C1 segment of cervical spinal cord (tissue), 14 donors: ENCODE measurements around the gene NEURL1B.
"Not testable (repeated sequence)": the region's sequence is repeated elsewhere in the genome, so short reads cannot be mapped to it uniquely, and the experiment has no call there.

ENCODE experiments used
- DNase-seq, 14 donors: peaks; one replicate each; lab custom pipeline; 2025; lab: John Stamatoyannopoulos, UW

The NEURL1B gene

DNA sequence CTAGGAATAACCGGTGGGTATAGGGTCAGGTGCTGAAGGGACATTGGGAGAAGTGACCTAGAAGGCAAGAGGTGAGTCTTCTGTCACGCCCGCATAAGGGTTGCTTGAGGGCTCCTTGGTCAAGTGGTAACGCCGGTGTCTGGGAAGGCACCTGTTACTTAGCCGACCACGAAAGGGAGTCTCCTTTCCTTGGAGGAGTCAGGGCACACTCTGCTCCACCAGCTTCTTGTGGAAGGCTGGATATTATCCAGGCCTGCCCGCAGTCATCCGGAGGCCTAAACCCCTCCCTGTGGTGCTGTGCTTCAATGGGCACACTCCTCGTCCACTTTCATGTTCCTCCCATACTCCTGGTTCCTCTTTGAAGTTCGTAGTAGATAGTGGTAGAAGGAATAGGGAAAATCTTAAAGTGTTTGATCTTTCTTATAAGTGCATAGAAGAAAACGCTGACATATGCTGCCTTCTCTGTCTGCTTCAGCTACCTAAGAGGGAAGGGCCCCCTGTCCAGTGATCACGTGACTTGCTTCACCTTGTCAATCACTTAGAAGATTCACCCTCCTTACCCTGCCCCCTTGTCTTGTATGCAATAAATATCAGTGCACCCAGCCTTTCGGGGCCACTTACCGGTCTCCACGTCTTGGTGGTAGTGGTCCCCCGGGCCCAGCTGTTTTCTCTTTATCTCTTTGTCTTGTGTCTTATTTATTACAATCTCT lies 16.6 kb downstream of the NEURL1B start:
- not testable (repeated sequence) for DNase-seq

DNA sequence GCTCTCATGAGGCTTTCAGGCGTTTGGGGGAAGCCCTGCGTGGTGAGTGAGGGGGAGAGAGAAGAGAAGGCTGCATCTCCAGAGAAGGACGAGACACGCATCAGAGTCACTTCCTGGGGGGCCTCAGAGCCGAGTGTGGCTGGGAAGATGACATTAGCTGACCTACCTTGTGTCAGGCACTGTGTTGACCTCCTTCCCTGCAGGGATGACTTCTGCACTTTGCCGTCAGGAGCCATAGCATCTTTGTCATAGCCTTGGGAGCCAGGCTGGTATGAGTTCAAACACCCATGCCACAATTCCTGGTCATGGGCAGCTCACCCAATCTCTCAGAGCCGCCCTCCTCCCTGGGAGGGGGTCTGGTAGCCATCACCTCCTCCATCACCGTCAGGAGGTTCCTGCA lies 17.3 kb downstream of the NEURL1B start:
- no peak for DNase-seq

DNA sequence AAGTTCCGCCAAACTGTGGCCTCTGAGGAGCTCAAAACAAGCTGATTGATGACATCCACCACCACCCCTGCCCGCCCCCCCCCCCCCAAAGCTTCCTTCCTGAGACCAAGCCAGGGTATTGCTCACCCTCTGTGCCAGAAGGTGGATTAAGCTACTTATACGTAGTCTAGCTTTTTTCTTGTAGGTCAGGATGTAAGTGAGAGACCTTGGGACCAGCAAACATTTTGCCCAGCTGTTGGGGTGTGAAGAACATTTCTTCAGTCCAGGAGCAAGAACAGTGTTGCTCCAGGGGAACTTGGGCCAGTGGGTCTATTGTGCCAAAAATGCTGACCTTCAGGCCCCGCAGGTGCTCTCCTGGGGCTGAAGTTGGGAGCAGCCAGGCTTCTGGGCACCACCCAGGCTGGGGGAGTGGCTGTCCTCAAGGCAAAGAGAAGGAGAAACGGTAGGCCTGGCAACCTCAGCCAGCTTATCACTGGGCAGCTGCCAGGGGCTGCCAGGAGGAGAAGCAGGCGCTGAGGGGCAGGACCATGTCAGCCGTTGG lies 18.0 kb downstream of the NEURL1B start:
- DNase-seq: no peak

DNA sequence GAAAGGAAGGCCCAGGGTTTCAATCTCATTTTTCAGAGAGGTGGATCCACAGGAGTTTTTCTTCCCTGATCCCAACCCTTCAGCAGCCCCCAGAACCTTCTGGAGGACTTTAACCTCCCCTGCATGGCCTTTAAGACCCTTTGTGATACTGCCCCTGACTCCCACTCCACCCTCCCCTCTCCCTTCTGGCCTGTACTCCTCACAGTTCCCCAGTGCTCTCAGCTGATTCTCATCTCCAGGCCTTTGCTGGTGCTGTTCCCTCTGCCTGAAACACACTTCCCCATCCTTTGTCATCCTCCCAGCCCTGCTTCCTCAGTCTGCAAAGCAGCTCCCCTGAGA lies 18.5 kb downstream of the NEURL1B start:
- no peak for DNase-seq

DNA sequence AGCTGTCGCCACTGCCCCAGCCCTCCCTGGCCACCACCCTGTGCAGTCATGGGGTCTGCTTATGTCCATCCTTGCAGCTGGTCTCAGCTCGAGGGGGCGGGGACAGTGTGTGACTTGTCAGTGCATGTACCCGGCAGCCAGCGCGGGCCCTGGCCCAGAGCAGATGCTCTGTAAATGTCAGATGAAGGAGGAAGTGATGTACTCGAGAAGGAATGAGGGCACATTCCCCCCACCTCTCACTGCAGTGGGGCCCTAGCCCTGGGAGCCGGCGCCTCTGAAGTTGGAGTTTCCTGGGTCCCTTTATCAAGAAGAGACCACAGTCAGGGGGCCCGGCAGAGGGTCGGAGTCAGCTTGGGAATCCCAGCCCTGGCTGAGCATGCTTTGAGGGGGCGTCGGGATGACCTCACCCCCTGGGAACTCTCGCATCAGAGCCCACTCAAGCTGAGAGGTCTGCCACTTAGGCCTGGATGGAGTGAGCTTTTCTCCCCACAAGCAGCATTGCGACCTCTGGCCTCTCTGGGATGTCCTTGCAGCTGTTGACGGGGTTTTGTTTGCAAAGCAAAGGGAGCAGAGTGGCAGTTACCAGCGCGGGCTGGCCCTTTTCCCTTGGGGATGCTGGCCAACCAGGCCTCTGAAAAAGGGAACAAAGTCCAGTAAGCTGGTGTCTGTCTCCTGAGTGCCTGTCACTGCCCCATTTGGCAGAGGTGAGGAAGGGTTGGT lies 19.0 kb downstream of the NEURL1B start:
- DNase-seq: peak in 11 of 14 donors; percentile 25 to 79 (median 62)

DNA sequence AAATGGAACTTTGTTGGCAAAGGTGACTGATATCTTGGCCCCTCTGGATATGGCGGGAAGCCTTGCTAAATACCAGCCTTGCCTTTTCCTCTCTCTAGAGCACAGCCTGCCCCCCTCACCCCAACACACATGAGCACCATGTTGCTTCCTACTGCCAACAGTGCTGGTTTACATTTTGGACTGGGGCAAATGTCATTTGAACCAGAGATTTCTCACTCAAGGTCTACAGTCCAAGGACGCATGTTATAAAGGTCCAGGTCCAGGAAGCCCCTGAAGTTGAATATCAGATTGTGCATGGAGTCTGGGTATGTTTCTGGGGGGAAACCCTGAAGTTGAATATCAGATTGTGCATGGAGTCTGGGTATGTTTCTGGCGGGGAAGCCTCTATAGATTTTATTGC lies 19.9 kb downstream of the NEURL1B start:
- no peak for DNase-seq

DNA sequence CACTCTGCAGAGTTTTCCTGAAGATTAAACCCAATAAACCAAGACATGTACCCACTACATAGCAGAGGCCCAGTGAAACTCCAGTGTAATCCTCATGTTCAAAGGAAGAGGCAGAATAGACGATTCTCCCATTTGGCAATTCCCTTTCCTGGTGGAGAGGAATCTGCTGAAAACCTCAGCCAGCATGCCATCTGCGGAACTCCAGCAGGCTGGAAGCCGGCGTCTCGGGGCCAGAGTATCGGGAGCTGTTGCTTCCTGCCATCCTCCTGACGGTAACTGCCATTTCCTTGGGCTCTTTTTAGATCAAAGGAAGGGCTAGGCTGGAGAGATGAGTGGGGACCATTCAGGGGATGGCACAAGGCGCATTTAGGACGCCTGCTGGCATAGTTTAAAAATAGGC lies 20.5 kb downstream of the NEURL1B start:
- DNase-seq: no peak

DNA sequence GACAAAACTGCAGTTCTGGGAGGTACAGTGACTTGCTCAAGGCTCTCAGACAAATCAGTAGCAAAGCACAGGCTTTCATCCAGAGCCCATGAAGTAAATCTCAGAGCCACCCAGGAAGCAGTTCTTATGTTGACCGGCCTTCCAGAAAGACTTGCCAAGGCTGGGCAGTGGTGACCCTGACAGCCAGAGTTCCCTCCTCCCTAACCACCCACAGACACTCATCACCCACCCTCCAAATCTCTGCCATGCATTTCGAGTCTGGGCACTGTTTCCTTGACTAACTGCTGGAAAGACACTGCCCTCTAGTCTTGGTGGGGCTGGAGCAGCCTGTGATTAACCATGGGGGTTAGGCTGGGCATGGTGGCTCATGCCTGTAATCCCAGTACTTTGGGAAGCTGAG lies 21.5 kb downstream of the NEURL1B start:
- no peak for DNase-seq

DNA sequence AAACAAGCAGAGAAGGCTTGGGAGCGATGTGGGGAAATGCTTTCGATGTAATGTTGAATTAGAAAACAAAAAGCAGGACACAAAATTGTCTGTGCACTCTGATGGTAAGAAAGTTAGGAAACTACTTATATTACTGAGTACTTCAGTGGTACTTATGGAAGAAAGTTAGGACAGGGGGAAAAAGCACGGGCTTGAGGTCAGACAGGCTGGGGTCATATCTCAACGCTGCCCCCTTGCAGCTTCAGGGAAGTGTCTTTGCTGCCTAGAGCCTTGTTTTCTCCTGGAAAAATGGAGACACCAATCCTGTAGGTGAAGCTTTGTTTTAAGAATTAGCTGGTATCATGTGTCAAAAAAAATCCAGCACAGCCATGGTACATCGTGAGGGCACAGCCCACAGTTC lies 23.0 kb downstream of the NEURL1B start:
- no peak for DNase-seq

DNA sequence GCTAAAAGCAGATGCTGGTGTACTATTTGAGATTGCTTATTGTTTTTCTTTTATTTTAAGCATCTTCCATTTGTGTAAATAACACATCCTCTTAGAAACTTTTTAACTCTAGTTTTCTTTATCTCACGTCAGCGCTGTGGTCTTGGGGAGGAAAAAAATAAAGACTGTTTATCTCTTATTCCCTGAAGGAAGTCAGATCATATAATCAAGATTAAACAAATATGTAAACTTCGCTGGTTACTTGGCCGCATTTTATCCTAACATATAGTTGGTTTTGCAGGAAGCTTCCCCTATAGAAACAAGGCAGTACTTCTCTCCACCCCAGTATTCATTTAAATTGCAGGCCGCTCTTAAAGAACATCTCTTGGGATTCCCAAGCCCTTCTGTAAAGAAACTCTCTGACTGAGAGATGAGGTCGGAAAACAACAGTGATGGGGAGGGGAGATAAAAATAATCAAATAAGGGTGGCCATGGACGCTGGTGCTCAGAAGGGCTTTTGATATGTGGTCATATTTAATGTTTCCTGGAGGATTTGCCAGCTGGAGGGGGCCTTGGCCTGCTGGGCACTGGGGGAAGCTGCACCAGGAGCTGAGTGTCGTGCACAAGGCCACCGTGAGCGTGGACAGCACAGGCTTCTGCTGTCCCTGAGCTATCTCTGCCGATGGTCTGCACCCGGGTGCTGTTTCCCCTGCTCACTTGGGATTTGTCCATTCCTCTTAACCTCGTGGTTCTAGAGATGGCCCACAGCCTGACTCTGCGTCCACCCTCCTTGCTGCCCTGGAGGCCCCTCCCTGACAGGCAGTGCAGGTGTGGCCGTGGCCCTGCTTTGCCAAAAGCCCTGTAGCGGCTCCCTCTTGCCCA lies 23.8 kb downstream of the NEURL1B start:
- no peak for DNase-seq

DNA sequence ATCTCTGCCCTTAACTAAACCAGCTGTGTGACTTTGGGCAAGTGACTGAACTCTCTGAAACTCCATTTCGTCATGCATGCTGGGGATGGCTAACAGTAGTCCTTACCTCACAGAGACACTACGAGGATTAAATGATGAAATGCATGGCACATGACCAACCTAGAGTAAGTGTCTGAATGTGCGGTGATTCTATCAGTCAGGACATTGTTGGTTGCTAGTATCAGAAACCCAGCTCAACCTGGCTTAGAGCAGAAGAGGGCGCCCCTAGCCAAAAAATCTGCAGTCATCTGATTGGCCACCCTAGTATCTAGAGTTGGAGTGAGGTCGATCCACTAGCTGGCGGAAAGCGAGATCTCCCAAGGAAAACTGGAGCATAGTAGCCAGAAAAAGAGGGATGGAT lies 25.2 kb downstream of the NEURL1B start:
- DNase-seq: no peak

DNA sequence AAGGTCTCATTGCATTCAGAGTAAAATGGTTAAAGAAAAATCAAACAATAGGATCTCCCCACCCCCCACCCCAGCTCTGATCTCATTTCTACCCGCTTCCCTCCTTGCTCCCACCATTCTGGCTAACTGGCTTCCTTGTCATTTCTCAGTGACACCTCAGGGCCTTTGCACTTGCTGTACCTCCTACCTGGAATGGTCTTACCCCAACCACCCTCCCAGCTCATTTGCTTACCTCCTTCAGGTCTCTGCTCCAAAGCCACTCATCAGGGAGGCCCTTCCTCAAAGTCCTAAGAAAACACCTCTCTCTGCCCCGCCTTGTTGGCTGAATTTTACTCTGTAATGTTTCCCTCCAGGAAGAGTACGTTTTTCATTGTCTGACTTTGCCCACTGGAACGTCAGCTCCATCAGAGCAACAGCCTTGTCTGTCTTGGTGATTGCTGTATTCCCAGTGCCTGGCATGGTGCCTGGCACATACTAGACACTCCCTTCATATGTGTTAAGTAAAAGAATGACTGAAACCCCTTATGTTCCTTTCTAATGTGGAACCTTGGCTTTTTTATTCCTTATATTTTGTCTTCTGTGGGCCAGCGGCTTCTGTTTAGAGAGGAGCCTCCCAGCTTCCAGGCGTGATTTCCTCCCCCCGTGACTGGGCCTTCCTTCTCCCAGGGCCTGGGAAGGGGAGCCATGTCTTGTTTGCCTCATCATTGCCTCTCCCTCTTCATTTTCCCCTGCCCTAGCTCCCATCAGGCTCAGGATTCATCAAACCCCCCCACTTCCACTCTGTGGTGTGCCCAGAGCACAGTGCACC lies 26.9 kb downstream of the NEURL1B start:
- DNase-seq: no peak

DNA sequence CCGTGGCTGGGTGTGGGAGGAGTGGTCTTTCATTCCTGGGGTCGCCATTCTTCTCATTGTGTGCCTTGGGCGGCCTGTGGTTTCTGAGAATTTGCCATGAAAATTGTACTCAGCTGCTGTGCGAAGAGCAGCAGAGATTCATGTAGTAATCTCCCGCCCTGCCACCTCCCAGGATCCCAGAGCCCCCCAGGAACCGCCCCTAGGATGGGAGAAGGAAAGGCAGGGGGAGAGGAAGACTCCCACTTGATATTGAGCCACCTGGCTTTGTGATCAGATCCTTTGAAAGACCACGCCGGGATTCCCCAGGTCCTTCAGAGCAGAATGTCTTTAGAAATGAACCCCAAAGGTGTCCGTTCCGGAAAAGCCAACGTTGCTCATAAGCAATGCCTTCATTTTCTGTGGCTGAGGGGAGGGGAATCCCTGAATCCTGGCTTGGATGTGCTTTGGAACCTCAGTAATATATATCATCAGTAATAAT lies 27.6 kb downstream of the NEURL1B start:
- DNase-seq: no peak

DNA sequence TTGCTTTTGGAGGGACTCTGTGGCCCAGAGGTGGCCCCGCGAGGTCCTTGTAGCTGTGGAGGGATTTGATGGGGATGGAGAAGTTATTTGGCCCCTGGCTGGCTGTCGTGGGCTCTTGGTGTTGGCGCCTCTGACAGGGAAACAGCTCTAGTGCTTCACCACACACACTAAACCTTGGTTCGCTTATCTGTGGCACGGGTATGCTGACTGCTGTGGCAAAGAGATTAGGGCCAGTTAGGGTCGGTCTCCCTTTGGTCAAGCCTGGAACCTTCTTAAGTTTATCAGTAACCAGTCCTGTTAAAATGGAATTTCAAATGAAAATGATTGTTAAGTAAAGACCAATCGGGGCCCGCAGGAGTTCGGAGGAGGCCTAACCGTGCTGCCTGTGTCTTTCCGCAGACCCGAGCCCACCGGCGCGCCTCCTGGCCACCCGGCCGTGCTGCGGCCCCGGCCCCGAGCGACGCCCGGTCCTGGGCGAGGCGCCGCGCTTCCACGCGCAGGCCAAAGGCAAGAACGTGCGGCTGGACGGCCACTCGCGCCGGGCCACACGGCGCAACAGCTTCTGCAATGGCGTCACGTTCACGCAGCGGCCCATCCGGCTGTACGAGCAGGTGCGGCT lies 28.4 kb downstream of the NEURL1B start:
- no peak for DNase-seq

DNA sequence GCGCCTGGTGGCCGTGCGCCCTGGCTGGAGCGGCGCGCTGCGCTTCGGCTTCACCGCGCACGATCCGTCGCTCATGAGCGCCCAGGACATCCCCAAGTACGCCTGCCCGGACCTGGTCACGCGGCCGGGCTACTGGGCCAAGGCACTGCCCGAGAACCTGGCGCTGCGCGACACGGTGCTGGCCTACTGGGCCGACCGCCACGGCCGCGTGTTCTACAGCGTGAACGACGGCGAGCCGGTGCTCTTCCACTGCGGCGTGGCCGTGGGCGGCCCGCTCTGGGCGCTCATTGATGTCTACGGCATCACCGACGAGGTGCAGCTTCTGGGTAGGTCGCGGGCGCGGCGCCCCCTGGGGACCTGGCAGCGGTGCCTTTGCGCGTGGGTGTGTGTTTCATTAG lies 28.9 kb downstream of the NEURL1B start:
- no peak for DNase-seq

DNA sequence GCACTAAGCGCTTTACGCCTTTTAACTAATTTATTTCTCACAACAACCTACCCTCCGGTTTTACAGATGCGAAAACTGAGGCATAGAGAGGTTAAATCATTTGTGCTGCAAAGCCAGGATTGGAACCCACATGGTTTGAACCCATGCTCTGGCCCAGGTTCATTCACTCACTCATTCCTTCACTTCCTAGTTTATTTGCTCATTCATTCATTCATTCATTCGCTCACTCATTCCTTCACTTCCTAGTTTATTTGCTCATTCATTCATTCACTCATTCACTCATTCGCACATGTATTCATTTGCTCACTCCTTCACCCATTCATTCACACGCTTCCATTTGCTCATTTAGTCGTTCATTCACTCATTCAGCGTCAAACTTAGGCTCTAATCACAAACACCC lies 29.4 kb downstream of the NEURL1B start:
- DNase-seq: no peak

DNA sequence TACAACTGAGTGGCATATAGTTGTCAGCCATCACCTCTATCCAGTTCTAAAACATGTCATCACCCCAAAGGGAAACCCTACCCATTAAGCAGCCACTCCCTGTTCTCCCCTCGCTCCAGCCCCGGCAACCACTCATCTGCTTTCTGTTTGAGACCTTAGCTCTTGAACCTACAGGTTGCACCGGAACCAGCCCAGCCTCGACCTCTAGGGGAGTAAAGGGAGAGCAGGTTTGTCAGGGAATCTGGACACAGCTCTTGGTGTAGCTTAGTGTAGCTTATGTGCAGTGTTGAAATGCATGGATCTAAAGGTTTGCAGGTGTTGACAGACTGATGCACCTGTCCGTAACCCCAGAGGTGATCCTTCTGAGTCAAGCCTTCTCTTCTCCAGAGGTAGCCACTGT lies 30.0 kb downstream of the NEURL1B start:
- no peak for DNase-seq

DNA sequence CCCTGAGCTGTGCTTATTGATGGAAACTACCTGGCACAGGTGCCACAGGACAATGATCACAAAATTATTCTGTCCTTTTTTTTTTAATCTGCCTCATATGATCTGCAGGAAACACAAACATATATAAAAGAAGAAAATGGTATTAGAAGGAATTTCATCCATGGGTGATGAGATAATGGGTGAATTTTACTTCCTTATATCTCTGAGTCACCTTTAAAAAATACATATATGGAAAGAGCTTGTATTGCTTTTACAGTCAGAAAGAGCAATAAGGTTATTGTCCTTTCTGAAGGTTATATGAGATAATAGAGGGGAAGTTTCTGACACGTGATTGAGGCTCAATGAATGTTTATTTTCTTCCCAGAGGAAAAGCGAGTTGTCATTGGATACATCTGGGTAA lies 31.6 kb downstream of the NEURL1B start:
- DNase-seq: no peak

DNA sequence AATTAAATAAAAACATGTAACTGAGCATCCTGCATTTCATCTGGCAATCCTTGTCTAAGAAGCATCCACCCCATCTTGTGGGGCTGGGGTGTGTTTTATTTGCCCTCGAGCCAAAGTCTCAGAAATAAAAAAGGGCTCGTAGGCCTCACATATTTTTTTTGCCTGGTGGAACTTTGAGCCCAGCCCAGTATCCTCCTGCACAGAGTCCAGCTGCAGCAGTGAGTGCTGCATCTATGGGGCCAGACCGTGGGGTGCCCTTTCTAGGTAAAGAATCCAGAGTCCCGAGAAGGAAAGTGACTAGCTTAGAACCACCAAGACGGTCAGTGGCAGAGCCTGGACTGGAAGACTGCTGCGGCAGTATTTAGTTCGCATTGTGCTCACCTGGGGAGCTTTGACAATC lies 33.1 kb downstream of the NEURL1B start:
- no peak for DNase-seq

DNA sequence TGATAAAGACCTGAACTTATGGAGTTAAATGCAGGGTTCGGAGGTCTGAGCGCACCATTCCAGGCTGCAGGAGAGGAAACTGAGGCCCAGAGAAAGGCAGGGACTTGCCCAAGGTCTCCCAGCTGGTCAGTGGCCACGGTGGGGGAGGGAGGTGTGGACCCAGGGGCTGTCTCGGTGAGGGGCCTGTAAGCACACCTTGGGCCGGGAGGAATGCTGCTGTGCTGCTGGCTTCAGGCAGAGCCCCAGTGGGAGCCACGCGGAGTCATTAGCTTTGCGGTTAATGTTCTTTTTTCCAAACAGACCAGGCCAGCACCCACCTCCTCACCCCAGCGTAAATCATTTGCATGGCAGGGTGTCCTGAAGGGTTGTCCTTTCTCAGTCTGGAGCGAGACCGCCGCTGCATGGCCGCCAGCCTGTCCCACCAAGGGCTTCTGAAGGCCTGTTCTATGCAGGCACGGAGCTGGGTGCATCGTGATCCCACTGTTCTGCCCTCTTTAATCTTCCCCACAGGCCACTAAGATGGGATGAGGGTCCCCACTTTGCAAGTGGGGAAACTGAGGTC lies 35.9 kb downstream of the NEURL1B start:
- no peak for DNase-seq
